ENCODE data around the gene DCBLD1. TPM values are rescaled to one million over a fixed set of nuclear protein-coding genes. Genes with fewer than 3 reads are reported as not detected.

Gene DCBLD1
- total and polyA plus RNA-seq, 9 of the 15 experiments (the other 6 are each of a cell fraction or from before 2014, with no cell fraction given), result 0.80 to 8.5 (median 6.8) TPM

GRCh38 chr6:117549611-117550010 is 67.1 kb downstream of the DCBLD1 start:
- TF ChIP-seq CBX8 (IDR thresholded peaks at IDR 0.05; ENCODE audit: borderline replicate concordance, extremely low read depth, low read depth, low read length, poor library complexity, severe bottlenecking), result no peak
- TF ChIP-seq EWSR1 (IDR thresholded peaks at IDR 0.05; ENCODE audit: borderline replicate concordance, low read depth, partially characterized antibody), result no peak
- no peak for TF ChIP-seq KDM2B (CRISPR knock-in tag; IDR thresholded peaks at IDR 0.05)
- TF ChIP-seq TAF9B (IDR thresholded peaks at IDR 0.05; ENCODE audit: partially characterized antibody), result no peak
- TF ChIP-seq THRA (IDR thresholded peaks at IDR 0.05), result no peak
- TF ChIP-seq ZBTB43 (CRISPR knock-in tag; IDR thresholded peaks at IDR 0.05), result no peak
- no peak for TF ChIP-seq SAFB (IDR thresholded peaks at IDR 0.05; ENCODE audit: borderline replicate concordance, low read depth, low read length)
- TF ChIP-seq TRIM25 (IDR thresholded peaks at IDR 0.05; ENCODE audit: borderline replicate concordance), result no peak
- no peak for TF ChIP-seq MYNN (IDR thresholded peaks at IDR 0.05)
- TF ChIP-seq MYNN (CRISPR knock-in tag; IDR thresholded peaks at IDR 0.05), result no peak
- no peak for TF ChIP-seq ZBTB49 (CRISPR knock-in tag; IDR thresholded peaks at IDR 0.05; ENCODE audit: borderline replicate concordance)
- no peak for TF ChIP-seq ZNF121 (CRISPR knock-in tag; conservative IDR thresholded peaks at IDR 0.05)
- no peak for TF ChIP-seq ZNF830 (CRISPR knock-in tag; IDR thresholded peaks at IDR 0.05)
- TF ChIP-seq ZNF354B (CRISPR knock-in tag; IDR thresholded peaks at IDR 0.05), result no peak
- TF ChIP-seq SLC30A9 (CRISPR knock-in tag; IDR thresholded peaks at IDR 0.05), result no peak
- WGBS (ENCODE audit: insufficient coverage, low coverage, missing lambda C conversion rate), result 73% methylated on average over 4 of the region's 4 CpGs
- DNase-seq (ENCODE audit: extremely low read depth in 1 of 4, low spot score in 3 of 4), result no peak
- intact Hi-C loops (cut with micrococcal nuclease), result loop anchor here (5.0 kb wide), 1 partner anchor 577 kb away; no protein-coding TSS in a partner anchor
- peaks cover 0 to 16% of the 10 kb centered on the region in 2 experiments; a peak in 3 of 5 replicates for H3K4me1 ChIP-seq (replicated peaks in 1 of 2; ENCODE audit: control insufficient read depth in 2 of 2, insufficient read depth in 2 of 2, low read length in 2 of 2)
- no peak for FAIRE-seq
- ChIA-PET CTCF (ENCODE audit: low intra/inter-chr PET ratio) (no interaction called here), POLR2A (interaction anchor here (2.2 kb wide), 1 partner anchor 9 kb away, joined by 8 read pairs; no protein-coding TSS in a partner anchor)
- no peak overlapping the region for H3K4me3 ChIP-seq
- in situ Hi-C loops (cut with MboI), result loop anchor here (5.0 to 10.0 kb wide), 2 partner anchors 67 to 95 kb away; partner anchors contain the start of gene DCBLD1
- H2AFZ ChIP-seq (ENCODE audit: low read depth, low read length), result no peak overlapping the region
- BruUV-seq (replicated peaks), result no TSS peak
- H4K20me1 ChIP-seq (replicated peaks; ENCODE audit: control insufficient read depth, insufficient read depth, low read length), result no peaks in the 10 kb centered on the region
- H3K27me3 ChIP-seq (ENCODE audit: control insufficient read depth in 2 of 2, insufficient read depth in 2 of 2, low read length in 2 of 2), result no peaks in the 10 kb centered on the region
- peaks cover 16% of the 10 kb centered on the region; the same call in 2 of the 3 replicates for H3K36me3 ChIP-seq (ENCODE audit: control insufficient read depth, insufficient read depth, low read length)
- no peaks in the 10 kb centered on the region for H3K9me3 ChIP-seq (replicated peaks; ENCODE audit: control insufficient read depth, insufficient read depth, low read depth, low read length)
- H3K79me2 ChIP-seq (ENCODE audit: control insufficient read depth, insufficient read depth, low read length), result no peaks in the 10 kb centered on the region
- no peak overlapping the region for H3K27ac ChIP-seq (ENCODE audit: extremely low read depth, low read depth, low read length)
- no peak overlapping the region for H3K9ac ChIP-seq (ENCODE audit: insufficient read depth in 1 of 2, low read depth in 2 of 2, low read length in 2 of 2)
- H3K9me1 ChIP-seq (ENCODE audit: control insufficient read depth, insufficient read depth, low read length), result no peaks in the 10 kb centered on the region
- no peak overlapping the region for H3K4me2 ChIP-seq (ENCODE audit: insufficient read depth, low read length)
- ATAC-seq, result no peak
